Activated CD8-positive, alpha-beta memory T cell treated with anti-CD3 and anti-CD28 coated beads, Interleukin-2, amount 50 U/mL, for 24 hours (primary cell): ENCODE results near the gene ZNF281.
"Not testable (repeated sequence)": the region's sequence is repeated elsewhere in the genome, so short reads cannot be mapped to it uniquely, and the experiment has no call there.

Source experiments
- DNase-seq: peaks from one replicate; pipeline ENCODE4 v3.0.0-alpha.2; 2020; ENCODE audit errors: extremely low read depth

Gene ZNF281

DNA sequence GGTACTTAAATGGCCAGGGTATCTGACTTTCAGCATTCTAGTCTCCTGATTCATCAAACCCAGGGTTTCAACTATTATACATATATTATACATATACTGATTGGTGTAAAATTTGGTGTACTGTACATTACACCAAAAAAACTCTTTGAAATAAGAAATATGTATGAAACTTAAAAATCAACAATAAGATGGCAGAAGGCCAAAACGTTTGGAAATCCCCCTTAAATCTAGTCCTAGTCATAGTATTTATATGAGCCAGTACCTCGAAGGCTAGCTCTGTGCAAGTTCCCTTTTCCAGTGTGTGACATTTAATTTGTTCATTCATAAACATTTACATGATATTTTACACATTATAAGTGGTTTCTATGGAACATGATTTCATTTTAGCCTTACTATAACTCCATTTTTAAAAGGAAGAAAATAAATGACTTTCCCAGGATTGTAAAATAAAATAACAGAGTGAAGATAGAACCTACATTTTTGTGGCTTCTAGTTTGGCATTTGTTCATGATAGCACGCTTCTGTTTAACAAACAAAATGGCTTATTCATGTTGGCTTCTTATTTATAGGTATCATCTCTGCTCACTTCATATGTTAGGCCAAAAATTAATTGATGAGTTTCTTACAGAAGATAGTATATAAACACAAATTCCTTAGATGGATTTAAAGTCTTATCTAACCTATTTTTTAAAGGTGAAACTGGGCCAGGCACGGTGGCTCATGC, 18.8 kb upstream of the ZNF281 start:
- DNase-seq: no peak

DNA sequence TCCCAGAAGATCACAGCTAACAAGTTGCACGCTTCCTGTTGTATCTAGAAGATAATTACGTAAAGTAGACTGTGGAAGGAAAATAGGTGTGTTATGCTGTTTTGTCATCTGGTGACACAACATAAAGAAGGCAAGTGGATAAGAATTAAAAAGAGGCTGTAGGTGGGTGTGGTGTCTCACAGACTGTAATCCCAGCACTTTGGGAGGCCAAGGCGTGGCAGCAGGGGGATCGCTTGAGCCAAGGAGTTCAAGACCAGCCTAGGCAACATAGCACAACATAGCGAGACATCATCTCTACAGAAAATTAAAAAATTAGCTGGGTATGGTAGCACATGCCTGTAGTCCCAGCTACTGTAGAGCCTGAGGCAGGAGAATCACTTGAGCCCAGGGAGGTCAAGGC, 17.9 kb upstream of the ZNF281 start:
- DNase-seq: no peak

DNA sequence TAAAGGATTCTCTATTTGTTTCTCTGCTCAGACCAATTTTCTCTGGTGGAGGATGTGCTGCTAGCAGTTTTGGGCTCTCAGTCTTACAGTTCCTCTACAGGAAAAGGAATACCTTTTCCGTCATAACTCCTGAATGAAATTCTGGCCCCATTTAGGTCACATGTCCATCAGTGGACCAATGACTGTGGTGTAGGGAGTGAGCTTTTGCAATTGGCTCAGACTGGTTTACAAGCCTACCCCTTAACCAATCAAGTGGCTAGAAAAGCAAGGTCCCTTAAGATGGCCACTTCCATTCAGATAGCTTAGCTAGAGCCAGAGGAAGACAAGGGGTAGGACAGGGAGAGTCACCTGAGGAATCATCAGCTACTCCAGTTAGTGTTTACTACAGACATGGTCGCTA, 16.4 kb upstream of the ZNF281 start:
- no peak for DNase-seq

- no peak for DNase-seq
Measured at GRCh38 chr1:200423235-200423634, 13.4 kb upstream of the ZNF281 start.

- DNase-seq: no peak
Measured at GRCh38 chr1:200422211-200422610, 12.4 kb upstream of the ZNF281 start.

- DNase-seq: no peak
Measured at GRCh38 chr1:200415789-200416593, 6.2 kb upstream of the ZNF281 start.

- no peak for DNase-seq
Measured at GRCh38 chr1:200415227-200415626, 5.4 kb upstream of the ZNF281 start.

DNA sequence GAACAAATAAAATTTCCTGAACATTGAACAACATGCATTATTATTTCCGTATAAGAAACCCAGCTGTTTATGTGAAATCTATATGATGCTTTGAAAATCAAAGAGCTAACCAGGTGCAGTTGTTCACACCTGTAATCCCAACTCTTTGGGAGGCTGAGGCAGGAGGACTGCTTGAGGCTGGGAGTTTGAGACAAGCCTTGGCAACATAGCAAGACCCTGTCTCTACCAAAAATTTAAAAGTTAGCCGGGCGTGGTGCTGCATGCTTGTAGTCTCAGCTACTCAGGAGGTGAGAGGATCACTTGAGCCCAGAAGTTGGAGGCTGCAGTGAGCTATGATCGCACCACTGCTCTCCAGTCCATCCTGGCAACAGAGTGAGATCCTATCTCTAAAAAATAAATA, 4.8 kb upstream of the ZNF281 start:
- DNase-seq: no peak

DNA sequence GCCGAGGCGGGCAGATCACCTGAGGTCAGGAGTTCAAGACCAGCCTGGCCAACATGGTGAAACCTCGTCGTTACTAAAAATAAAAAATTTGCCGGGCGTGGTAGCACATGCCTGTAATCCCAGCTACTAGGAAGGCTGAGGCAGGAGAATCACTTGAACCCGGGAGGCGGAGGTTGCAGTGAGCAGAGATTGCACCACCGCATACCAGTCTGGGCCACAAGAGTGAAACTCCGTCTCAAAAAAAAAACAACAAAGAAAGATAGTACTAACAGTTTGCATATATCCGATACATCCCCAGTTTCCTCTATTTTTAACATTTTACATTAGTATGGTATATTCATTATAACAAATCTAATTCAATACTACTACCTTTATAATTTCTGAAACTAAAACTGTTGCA, 3.9 kb upstream of the ZNF281 start:
- not testable (repeated sequence) for DNase-seq

DNA sequence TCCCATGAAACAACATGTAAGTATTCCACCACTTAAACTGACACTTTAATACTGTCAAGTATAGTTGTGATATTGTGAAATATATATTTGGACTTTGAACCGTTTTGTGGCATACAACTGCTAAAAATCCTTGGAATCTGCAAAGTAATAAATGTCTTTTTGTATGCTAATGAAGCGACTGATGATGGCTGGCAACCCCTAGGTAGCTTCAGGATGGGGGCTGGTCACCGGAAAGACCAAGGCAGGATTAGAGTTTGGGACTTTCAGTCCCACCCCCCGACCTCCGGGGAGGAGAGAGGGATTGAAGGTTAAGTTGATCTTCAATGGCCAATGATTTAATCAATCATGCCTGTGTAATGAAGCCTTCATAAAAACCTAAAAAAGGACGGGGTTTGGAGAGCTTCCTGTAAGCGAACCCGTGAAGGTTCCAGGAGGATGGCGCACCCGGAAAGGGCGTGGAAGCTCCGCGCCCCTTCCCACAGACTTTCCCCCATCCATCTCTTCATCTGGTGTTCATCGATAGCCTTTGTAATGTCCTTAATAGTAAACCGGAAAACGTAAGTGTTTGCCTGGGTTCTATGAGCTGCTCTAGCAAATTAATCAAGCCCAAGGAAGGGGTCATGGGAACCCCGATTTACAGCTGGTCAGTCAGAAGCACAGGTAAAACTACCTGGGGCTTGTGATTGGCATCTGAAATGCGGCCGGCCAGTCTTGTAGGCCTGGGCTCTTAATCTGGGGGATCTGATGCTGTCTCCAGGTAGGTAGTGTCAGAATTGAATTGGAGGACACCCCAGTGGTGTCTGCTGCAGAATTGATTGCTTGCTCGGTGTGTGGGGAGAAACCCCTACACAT, 1.8 kb upstream of the ZNF281 start:
- no peak for DNase-seq

DNA sequence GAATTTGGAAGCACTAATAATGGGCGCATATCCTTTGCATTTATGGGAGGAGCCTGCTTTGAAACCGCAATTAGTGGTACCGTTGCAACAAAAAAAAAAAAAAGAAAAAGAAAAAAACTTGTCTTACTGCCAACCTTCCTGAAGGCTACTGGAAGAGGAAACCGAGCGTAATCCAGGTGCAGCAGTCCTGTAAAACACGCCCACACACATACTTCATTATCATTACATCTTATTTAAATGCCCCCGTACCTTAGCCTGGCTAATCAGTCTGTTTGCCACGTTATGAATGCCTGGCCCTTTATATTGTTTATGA, 686 bp upstream of the ZNF281 start:
- no peak for DNase-seq

- DNase-seq: no peak
Measured at GRCh38 chr1:200409203-200409760, 554 bp downstream of the ZNF281 start.

DNA sequence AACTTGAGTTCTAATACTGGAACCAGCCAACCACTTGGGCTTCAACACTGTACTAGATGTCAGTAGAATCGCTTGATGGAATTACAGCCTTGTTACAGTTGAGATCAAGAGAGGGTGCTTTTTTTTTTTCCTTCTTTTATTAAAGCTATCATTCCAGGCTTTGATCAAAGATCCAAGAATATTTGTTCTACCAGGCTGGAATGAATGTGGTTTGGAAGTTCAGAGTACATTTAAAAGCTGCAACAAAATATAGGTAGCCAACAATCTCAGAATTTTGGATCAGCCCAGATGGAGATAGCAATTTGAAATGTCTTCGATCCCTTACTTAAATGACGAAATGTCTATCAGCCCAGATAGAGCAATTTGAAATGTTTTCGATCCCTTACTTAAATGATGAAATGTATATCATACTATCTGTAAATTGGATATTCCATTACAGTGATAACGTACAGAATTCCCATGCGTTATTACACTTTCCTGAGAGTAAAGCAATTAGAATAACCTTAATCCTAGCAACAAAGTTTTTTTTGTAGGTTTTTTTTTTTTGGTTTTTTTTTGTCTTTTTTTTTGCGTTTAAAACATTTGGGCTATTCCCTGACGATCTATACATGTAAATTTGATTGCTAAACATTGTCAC, 3.6 kb downstream of the ZNF281 start:
- DNase-seq: no peak

- no peak for DNase-seq
Measured at GRCh38 chr1:200405264-200405663, 4.6 kb downstream of the ZNF281 start.

- no peak for DNase-seq
Measured at GRCh38 chr1:200401708-200402107, 8.1 kb downstream of the ZNF281 start.

DNA sequence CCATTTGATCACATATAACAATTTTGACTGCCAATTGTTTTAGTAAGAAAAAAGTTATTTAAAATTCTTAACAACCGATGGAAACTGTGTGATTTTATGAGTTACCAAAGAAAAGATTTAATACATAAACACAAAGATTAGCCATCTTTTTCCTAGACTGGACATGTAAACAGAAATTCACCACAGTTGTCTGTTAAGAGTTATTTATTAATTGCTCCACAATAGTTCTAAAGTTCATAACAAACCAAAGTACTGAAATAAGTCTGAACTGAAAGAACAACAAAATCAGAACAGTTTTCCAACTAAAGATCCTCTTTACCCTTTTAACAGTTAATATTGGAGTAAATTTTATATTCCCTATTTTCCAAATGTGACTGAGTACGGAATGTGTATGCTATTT, 8.6 kb downstream of the ZNF281 start:
- no peak for DNase-seq

GRCh38 chr1:200400556-200400955, 9.3 kb downstream of the ZNF281 start:
- no peak for DNase-seq

DNA sequence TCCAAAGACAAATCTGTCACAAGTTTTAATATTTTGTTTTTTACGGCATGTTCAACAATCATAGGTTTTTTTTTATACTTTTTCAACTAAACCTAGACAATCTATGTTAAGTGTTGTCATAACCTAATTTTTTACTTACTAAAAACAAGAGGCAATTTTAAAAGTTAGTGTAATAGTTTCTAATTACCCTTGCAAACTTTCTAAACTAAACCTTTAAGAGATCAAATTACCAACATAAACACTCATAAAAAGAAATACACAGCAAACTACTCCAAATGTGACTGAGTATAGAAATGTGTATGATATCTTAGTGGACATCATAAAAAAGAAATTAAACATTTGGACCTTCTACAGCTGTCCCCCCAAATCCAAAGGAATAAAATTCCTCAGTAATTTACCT, 10.0 kb downstream of the ZNF281 start:
- DNase-seq: no peak

DNA sequence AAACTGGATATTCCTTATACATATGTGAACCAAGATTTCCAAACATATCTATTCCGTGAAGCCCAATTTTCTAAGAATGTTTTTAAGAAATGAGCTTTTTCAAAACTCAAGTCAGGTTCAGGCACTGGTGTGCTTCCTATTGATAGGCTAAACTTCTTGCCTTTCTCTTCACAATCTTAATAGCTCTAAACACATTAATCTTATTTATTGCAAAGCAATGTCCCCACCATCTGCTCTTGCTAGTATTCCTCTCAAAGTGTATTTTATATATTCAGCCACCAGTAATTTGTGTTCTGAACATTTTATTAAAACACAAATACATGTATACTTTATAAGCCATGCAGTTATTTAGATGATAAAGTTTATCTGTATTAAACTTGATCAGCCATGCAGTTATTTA, 11.5 kb downstream of the ZNF281 start:
- no peak for DNase-seq

- no peak for DNase-seq
Measured at GRCh38 chr1:200392625-200393185, 17.1 kb downstream of the ZNF281 start.

GRCh38 chr1:200391747-200392146, 18.1 kb downstream of the ZNF281 start:
- no peak for DNase-seq

DNA sequence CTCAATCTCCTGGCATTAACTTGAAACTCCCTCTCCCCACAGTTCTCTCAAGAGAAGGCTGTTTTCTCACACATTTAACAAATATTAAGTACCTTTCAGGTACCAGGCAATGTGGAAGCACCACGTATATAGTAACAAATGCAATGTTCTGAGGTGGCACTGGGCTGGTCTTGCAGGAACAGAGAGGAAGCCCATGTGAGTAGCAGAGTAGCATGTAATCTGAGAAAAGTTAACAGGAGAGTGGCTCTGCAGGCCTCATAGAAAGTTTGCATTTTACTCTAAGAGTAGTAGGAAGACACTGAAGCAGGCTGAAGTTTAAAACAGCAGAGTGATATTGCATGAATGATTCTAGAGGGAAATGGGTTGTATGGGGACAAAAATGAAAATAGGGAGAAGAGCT, 21.0 kb downstream of the ZNF281 start:
- no peak for DNase-seq
